Ishikawa (cell line): ENCODE data around the gene RGS12.

Experiments used
- CEBPB ChIP-seq: IDR thresholded peaks from 2 replicates; pipeline ENCODE4 v1.6.1; 2012
- CREB1 ChIP-seq: IDR thresholded peaks from 2 replicates; pipeline ENCODE4 v1.6.1; 2012; ENCODE audit warnings: low read depth
- EGR1 ChIP-seq: IDR thresholded peaks from 2 replicates; pipeline ENCODE4 v1.6.1; 2012
- EP300 ChIP-seq: IDR thresholded peaks from 2 replicates; pipeline ENCODE4 v1.6.1; 2012; ENCODE audit warnings: borderline replicate concordance
- FOXM1 ChIP-seq: IDR thresholded peaks from 2 replicates; pipeline ENCODE4 v1.6.1; 2012; ENCODE audit warnings: low read depth, borderline replicate concordance
- NFIC ChIP-seq: IDR thresholded peaks from 2 replicates; pipeline ENCODE4 v1.6.1; 2012
- RAD21 ChIP-seq: IDR thresholded peaks from 2 replicates; pipeline ENCODE4 v1.6.1; 2012; ENCODE audit warnings: low read depth
- REST ChIP-seq: IDR thresholded peaks from 2 replicates; pipeline ENCODE4 v1.6.1; 2012; ENCODE audit warnings: low read depth, mild to moderate bottlenecking
- TAF1 ChIP-seq: IDR thresholded peaks from 2 replicates; pipeline ENCODE4 v1.6.1; 2012; ENCODE audit warnings: low read depth, mild to moderate bottlenecking
- TEAD4 ChIP-seq: IDR thresholded peaks from 2 replicates; pipeline ENCODE4 v1.6.1; 2012
- YY1 ChIP-seq: IDR thresholded peaks from 2 replicates; pipeline ENCODE4 v1.6.1; 2012; ENCODE audit warnings: low read depth
- ZBTB7A ChIP-seq: IDR thresholded peaks from 2 replicates; pipeline ENCODE4 v1.6.1; 2012; ENCODE audit warnings: low read depth
- TF ChIP-seq, protein P1 (sequence below): IDR thresholded peaks from 2 replicates; pipeline ENCODE4 v1.6.1; 2012

GRCh38 chr4:3251691-3252479 lies 40.9 kb upstream of the RGS12 start:
- no peak for TF ChIP-seq TAF1
- TF ChIP-seq TEAD4, result no peak
- TF ChIP-seq, protein P1, sequence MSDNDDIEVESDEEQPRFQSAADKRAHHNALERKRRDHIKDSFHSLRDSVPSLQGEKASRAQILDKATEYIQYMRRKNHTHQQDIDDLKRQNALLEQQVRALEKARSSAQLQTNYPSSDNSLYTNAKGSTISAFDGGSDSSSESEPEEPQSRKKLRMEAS, result no peak
- no peak for TF ChIP-seq REST
- TF ChIP-seq EGR1, result no peak
- no peak for TF ChIP-seq EP300
- TF ChIP-seq RAD21, result no peak
- no peak for TF ChIP-seq CEBPB
- no peak for TF ChIP-seq FOXM1
- no peak for TF ChIP-seq NFIC
- TF ChIP-seq CREB1, result no peak
- no peak for TF ChIP-seq ZBTB7A
- no peak for TF ChIP-seq YY1
